GM18526 (cell line): ENCODE data around the gene MYT1.

Experiments used
- POLR2A ChIP-seq: IDR thresholded peaks from 3 replicates; pipeline ENCODE4 v1.6.1; 2011; ENCODE audit not compliant: insufficient read length; ENCODE audit errors: extremely low read depth

MYT1 gene

DNA sequence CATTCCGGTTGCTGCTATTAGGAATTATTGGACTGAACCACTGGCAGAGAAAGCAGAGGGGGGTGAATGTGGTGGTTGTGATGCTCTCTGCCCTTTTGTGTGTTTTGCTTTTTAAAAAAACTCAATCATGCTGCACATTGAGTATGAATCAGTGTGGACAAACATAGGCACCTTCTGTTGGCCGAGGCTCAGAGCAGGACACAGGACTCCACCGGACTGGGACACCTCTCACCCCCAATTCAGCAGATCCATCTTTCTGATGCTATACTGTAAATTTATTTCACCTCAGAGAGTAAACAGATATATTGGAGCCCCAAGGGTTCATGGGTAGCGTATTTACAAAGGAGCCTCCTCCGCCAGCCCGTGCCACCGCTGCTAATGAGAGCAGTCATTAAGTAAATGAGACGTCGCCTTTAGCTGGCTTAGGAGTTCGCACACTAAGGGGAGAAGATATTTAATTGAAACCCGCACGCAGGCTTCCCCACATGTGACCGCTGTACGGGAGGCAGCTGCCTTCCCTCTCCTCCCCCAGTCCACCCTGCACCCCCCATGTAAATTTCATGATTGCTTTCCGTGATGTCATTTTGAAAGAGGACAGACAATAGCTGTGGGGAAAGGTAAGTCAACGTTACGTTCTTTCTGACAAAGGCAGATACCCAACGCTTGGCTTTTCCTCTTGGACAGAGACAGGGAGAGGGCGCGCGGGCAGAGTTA, at the start of gene MYT1:
Gene MYT1 (plus strand): TSS at position 330 of the 714 bp plus-strand sequence. CDS start 34,410 bp downstream, outside the sequence.
- no peak for TF ChIP-seq POLR2A

DNA sequence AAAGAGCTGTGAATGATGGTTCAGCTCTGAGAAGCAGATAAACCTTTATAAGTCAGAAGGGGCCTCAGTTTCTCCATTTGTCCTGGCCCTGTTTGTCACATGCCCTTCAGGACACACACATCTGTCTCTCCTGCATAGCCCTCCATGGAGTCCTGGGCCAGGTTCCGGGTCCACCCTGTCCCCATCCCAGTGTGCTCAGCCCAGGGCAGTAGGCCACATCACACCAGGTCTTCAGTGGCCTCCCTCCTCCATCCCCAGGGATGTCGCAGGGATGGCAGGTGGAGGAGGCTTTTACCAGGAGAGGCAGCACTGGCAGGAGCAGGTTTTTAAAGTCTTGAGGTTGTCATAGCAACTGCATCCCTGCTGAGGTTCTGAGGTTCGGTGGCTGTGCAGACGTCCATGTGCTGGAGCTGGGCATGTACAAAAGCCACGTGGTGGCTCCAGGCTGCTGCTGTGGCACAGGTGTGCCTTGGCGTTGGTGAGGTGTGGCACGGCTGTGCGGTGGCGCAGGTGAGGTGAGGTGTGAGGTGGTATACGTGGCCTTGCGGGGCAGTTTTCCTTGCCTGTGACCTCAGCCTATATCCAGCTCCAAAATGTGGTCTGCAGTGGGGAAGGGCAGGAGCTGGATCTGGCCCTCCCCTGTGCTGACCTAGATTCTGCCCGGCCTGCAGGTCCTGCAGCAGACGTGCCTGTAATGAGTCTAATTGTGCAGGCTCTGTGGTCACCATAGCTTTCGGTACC, 48.9 kb upstream of the MYT1 start:
- TF ChIP-seq POLR2A = no peak

DNA sequence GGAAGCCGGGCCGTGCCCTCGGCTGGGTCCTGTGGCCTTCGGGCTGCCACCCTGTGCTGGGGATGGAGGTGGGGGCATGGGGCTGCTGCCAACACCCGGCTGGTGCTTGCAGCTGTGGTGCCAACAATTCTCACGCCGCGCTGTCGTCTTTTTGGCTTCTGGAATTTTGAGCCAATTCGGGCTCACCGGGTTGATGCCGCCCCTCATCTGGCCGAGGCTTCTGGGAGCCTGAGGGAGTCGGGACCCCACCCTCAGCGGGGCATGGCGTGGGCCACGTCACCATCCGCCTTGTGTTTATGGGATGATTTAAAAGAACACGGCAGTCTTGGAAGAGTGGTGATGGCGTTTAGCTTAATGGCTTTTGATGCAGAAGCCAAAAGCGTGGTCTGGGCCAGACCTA, 48.2 kb upstream of the MYT1 start:
- no peak for TF ChIP-seq POLR2A

DNA sequence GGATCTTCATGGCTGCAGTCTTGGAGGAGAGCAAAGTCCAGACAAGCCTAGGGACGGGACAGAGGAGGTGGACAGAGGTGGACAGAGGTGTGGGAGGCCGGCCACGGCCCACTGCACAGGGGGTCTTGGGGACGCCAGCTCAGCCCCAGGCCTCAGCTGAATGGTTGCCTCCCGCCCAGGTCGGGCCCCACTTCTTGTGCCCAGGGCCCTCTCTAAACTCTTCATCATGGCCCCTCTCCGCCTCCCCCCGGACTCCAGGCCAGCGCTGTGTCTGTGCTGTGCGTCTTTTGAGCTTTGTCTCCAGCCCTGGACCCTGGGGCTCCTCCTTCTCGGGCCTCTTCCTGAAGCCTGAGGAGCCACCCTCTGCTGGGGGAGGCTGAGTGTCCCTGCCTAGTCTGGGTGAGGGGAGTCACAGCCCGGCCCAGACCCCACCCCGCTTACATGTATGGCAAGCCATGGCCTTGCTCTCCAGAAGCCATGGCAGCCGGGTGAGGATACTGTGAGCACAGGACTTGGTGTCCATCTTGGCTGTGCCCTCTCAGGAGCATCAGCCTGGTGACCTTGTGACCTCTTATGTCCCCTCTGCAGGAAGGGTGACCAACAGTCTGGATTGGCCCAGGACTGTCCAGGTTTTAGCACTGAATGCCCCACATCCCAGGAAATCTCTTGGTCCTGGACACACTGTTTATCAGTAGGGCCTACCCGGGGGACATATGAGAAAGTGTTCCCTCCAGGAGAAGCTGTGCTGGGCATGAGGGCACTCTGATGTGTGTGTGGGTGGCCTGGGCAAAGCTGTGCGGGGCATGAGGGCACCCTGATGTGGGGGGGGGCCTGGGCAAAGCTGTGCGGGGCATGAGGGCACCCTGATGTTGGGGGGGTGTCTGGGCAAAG, 47.5 kb upstream of the MYT1 start:
- no peak for TF ChIP-seq POLR2A

DNA sequence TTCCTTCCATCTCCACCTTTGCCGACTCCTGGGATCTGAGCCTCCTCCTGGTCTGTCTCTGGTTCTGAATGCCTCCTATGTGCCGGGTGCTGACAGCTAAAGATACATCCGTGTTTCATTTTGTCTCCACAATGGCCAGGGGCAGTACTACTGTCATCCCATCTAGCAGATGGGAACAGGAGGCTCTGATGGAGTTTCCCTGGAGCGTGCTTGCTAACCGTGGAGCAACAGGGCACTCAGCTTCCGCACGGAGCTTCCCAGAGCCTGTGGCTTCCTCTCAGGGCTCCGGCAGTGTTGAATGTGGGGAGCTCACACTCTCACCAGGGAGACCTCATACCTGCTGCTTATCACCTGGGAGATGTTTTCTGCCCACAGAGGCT, 45.0 kb upstream of the MYT1 start:
- TF ChIP-seq POLR2A = no peak

DNA sequence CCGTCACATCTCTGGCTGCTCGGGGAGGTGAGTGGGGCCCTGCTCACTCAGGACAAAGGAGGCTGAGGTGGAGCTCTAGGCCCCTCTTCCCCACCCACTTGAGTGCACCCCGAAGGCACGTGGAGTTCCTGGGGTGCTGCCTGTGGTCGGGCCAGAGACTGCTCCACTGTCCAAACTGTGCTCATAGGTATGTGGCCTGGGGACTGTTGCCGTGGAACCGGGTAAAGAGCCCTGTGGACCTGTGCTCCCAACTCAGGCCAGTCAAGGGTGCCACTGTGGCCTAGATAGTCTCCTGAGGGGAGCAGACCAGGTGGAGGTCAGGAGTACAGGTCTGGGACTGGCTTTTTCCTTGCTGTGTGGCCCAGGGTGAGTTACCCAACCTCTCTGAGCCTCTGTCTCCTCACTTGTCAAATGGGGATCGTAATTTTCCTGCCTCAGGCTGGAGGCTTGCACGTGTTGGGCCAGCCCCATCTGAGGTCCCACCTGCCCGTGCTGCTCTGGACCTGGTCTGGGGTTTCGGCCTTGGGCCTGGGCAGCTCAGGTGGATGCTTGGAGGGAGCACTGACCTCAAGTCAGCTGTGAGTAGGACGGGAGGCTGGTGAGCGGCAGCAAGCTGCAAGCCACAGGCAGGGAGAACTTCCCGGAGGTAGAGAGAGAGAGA, 44.4 kb upstream of the MYT1 start:
- TF ChIP-seq POLR2A = no peak

DNA sequence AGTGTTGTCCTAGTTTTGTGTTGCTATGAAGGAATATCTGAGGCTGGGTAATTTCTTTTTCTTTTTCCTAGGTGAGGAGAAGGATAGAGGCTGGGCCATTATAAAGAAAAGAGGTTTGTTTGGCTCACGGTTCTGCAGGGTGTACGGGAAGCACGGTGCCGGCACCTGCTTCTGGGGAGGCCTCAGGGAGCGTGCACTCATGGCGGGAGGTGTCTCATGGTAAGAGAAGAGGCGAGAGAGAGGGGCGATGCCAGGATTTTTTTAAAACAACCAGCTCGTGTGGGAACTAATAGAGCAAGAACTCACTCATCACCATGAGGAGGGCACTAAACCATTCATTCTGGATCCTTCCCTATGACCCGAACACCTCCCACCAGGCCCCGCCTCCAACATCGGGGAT, 42.7 kb upstream of the MYT1 start:
- no peak for TF ChIP-seq POLR2A

DNA sequence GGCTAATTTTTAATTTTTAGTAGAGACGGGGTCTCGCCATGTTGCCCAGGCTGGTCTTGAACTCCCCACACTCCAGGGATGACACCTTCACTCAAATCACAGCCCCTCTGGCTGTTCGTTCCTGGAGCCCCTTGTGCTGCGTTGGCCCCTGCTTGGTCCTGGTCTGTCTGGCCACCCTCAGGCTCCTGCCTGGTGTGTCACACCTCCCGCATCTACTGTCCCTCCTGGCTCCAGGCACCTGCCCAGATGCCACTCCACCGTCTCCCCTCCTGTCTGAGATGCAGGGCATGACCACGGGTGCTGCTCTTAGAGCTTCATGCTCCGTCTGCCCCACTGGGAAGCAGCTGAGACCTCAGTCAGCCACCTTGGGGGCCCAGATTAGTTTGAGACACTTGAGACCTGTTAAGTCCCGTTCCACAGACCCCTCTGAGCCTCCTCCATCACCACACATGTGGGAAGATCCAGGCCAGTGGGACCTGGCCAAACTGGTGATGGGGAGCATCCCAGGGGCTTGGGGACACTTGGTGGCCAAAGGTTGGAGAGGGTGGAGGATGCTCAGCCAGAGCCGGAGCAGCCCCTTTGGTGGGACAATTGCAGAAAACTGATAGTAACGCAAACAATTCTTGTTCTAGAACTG, 35.0 kb upstream of the MYT1 start:
- TF ChIP-seq POLR2A = no peak

DNA sequence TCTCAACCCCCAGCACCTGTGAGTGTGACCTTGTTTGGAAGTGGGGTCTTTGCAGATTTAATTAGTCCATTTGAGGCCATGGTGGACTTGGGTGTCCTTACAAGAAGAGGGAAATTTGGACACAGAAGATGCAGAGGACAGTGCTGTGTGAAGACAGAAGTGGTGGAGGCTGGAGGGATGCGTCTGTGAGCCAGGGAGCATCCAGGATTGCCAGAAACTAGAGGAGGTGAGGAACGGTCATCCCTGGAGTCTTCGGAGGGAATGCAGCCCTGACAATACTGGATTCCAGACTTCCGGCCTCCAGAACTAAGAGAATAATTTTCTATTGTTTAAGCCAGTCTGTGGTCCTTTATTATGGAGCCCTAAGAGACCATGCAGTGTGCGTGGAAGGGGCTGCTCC, 34.0 kb upstream of the MYT1 start:
- TF ChIP-seq POLR2A = no peak

DNA sequence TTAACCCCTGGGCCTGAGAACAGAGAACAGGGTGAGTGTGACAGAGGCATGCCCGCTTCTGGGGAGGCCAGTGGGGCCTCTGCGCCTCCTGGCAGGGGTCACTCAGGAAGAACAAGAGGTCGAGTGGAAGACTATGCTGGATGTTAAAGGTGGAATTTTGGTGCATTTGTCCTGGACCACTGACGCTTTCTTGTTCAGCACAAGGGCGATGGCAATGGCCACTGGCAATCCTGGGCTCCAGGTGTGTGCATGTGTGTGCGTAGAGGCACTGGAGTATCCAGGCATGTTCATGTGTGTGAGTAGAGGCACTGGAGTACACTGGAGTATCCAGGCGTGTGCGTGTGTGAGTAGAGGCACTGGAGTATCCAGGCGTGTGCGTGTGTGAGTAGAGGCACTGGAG, 33.4 kb upstream of the MYT1 start:
- TF ChIP-seq POLR2A = no peak

DNA sequence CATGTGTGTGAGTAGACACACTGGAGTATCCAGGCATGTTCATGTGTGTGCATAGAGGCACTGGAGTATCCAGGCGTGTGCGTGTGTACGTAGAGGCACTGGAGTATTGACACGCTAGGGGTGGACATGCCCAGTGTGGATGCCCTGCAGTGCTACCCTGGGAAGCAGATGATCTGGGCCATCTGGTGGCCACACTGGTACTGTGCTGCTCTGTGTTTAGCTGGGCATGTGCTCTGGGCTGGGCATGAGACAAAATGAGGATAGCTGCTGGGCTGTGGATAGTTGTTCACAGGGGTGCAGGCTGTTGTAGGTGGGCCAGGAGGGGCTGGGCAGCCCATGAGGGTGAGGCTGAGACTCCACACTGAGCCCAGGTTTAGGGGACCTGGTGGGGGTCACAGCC, 32.8 kb upstream of the MYT1 start:
- no peak for TF ChIP-seq POLR2A

DNA sequence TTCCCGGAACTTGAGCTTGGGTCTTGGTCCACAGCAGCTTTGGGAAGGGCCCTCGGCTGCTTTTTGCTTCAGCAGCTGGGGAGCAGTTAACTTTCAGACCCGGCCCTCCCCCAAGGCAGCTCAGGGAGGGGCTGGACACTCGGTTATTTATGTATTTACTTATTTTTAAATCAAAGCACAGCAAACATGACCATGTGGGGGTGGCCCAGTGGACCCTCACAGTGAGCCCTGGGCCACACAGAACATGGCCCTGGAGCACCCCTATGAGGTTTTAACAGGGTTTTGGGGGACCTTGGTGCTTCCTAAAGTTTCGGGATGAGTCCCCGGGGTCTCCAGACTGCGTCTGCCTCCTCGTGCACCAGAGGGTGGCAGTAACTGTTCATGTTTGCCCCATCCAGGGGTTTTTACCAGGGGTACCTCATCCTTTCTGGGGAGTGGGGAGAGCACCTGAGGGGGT, 30.3 kb upstream of the MYT1 start:
- no peak for TF ChIP-seq POLR2A

DNA sequence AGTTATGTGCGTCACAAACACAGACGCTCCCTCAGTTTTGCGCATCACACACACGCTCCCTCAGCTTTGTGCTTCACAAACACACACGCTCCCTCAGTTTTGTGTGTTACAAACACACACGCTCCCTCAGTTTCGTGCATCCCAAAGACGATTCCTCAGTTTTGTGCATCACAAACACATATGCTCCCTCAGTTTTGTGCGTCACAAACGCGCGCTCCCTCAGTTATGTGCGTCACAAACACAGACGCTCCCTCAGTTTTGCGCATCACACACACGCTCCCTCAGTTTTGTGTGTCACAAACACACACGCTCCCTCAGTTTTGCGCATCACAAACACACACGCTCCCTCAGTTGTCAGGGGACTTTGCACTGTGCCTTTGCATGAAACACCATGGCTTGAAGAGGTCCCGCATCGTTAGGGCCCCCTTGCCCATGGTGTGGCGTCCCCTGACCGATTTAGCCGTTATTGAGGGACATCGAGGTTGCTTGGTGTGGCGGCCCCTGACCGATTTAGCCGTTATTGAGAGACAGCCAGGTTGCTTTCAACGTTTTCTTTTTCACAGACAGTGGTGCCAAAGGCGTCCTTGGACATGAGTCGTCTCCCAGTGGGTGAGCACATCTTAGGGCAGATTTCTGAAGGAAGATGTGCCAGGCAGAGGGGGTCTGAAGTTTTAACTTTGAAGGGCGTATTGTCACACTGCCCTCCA, 28.1 kb upstream of the MYT1 start:
- no peak for TF ChIP-seq POLR2A

DNA sequence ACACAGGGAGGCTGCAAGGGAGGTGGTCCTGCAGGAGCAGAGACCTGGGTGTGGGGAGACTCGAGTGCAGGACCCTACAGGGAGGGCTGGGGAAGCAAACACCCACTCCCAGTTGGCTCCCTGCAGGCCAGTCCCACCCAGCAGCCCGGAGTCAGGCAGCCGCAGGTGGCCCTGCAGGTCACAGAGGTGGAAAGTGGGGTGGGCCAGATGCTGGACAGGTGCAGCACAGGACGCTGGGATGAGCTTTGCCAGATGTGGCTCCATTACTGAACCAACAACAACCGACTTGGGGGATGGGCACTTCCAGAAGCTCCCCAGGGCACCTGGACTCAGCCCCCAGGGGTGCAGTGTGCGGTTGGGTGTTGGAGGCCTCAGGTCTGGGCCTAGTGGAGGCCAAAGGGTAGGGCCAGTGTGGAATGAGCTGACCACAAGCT, 26.6 kb upstream of the MYT1 start:
- TF ChIP-seq POLR2A = no peak
